NT2/D1 (cell line): Measurements from ENCODE around the gene GALNT18.

Experiments used
- YY1 ChIP-seq: IDR thresholded peaks from 2 replicates; pipeline ENCODE4 v1.6.1; 2011; ENCODE audit not compliant: insufficient read length, insufficient read depth
- ZNF274 ChIP-seq: IDR thresholded peaks from 2 replicates; pipeline ENCODE4 v1.6.1; 2011; ENCODE audit warnings: mild to moderate bottlenecking, low read depth, low read length

GRCh38 chr11:11272254-11272653 lies 349.6 kb downstream of the GALNT18 start:
- TF ChIP-seq ZNF274 (no peak), YY1 (no peak)
